Amniotic stem cell (primary cell): ENCODE results near the gene TEX13C.
"Not testable (repeated sequence)": the region's sequence is repeated elsewhere in the genome, so short reads cannot be mapped to it uniquely, and the experiment has no call there.

Experiments used
- DNase-seq: peaks from one replicate; lab custom pipeline; 2025; lab: John Stamatoyannopoulos, UW

TEX13C gene

DNA sequence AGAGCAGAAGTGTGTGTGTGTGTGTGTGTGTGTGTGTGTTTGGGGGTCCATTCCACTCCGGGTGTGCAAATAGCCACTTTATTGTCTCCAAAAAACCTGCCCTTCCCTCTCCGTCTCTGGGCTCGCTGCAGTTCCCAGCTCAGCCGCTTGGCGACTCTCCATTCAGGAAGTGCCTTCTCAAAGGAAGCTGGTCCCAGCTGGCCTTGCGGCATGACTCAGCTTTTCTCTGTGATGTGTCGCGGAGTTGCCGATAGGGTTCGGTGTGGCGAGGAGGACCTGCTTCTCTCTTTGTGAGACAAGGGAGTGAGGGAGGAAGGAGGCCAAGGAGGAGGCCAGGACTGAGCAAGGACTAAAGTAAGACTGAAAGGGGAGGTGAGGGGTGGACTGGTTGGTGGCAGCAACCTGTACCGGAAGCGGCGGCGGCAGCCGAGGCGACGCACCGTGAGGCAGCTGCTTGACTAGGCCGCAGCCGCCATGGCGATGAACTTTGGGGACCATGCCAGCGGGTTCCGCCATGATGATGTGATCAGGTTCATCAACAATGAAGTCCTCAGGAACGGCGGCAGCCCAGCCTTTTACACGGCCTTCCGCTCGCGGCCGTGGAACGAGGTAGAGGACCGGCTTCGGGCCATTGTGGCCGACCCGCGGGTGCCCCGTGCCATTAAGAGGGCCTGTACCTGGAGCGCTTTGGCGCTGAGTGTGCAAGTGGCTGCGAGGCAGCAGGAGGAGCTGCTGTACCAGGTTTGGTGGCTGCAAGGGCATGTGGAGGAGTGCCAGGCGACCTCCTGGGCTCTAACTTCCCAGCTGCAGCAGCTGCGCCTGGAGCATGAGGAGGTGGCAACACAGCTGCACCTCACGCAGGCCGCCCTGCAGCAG, at the start of gene TEX13C:
Gene TEX13C, plus strand, starts transcription at position 226 of the 876 bp plus-strand sequence. Its CDS starts 249 bp downstream, at position 475.
- DNase-seq, result no peak

DNA sequence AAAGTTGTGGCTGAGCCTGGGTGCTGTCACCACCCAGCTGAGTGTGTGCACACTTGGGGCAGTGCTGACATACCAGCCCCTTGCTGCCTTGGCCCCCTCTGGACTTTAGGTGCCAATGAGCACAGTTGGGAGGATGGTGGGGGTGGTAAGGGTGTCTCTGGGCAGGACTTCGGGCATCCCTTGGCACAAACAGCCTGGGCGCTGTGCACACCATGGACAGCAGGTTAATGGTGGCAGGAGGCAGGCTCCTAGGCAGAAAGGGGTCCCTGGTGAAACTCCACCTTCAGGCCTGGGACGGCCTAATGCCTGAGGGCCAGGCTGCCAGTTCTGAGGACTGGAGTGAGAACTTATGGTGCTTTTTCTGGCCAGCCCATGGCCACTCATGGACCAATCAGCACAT, 32.4 kb upstream of the TEX13C start:
- no peak for DNase-seq

DNA sequence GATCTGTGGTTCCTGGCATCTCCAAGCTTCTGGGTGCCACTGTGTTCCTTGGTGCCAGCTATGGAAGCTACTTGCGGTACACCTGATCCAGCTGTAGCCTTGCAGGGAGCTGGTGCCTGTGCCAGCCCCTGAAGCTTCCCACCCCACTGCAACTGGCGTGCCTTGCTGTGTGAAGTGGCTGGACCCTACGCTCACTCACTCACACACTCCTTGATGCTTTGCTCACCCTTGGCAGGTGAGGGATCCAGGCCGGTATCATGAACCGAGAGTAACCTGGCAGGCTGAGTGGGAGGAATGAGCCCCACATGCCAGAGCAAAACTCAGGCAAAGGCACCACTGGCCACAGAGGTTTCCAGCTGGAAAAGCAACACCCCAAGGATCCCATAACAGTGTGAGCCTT, 31.3 kb upstream of the TEX13C start:
- DNase-seq, result no peak

DNA sequence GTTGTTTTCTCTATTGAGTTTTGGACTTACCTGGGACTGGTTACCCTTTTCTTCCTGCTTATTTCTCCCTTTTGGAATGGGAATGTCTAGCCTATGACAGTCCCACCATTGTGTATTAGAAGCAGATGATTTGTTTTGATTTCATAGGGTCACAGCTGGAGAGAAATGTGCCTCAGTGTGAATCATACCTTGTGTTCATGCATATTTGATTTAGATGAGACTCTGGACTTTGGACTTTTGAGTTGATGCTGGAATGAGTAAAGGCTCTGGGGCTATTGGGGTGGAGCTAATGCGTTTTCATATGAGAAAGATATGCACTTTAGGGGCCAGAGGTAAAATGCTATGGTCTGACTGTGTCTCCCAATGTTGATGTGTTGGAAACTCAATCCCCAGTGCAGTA, 30.5 kb upstream of the TEX13C start:
- DNase-seq, result no peak

DNA sequence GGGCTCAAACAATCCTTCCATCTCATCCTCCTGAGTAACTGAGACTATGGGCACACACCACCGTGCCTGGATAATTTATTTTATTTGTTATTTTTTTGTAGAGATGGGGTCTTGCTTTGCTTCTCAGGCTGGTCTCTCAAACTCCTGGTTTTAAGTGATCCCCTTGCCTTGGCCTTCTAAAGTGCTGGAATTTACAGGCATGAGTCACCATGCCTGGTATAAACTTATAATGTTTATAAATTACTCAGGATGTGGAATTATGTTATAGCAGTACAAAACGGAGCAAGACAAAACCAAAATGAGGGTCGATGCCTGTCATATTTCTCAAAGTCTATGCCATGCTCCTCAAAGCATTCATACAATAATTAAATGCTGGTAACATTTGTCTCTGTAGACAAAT, 29.8 kb upstream of the TEX13C start:
- no peak for DNase-seq

DNA sequence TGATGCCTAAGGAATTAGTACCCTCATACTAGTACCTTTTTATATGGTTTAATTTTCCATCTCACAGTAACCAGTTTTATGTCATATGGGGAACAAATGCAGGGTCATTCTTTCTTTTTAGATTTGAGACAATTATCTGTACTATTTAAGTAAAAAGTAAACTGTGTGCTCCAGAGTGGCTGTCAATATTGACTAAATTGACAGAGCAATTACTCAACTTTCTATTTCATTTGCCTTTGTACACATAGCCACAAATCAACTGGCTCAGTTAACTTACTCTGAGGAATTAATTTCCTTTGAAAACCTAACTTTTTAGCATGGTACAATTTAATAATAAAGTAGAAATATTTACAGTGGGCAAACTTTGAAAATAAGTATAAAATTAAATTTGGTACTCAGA, 28.5 kb upstream of the TEX13C start:
- DNase-seq, result no peak

DNA sequence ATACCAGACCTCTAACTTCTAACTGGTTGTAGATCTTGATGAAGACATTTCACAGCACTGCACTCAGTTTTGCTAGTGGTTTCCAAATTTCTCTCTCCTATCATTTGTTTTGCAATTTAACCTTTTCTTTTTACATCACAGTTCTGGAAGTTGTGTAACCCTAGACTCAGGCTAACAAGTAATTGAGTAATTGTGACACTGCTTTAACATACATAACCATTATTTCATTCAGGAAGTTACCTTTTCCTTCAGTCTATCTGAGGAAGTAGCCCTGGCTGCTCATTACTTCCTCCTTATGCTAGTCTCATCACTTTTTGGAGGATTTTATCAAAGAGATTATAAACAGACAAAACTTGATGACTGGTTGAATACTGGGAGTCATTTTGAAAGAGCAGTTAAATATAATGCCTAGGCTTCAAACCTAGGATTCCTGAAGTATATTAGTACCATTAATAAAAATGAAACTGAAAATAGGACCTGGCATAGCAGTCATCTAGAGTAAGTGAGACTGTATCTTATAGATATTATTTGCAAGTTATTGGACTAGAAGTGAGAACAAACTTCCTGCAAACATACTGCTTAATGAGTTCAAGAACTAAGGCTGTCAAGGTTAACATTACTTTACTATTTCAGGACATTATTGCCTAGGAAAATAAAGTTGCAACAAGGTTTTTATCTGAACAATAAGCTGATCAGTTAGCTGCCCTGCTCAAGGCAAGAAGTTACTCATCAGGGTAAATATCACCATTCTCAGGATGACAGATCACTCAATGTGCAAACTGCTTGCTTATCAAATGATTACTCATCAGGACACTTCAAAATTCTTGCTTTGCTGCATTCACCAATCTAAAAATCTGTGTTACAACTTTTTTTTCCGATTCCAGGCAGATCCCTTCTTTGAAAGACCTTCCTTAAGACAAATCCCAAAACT, 25.6 kb upstream of the TEX13C start:
- DNase-seq, result no peak

DNA sequence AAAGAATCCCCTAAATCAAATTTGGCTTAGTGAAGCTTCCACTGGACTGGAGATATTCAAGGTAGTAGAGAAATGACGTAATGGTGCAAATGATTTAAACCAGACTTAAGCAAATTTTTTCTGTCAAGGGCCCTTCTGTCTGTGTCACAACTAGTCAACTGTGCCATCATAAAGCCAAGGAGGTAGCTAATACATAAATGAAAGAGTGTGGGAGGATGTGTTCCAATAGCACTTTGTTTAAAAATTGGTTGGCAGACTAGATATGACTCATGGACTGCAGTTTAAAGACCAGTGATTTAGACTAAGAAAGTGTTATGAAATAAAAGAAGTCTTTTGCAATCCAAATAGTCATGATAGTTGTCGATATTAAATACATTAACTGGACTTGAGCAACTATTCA, 24.3 kb upstream of the TEX13C start:
- no peak for DNase-seq

DNA sequence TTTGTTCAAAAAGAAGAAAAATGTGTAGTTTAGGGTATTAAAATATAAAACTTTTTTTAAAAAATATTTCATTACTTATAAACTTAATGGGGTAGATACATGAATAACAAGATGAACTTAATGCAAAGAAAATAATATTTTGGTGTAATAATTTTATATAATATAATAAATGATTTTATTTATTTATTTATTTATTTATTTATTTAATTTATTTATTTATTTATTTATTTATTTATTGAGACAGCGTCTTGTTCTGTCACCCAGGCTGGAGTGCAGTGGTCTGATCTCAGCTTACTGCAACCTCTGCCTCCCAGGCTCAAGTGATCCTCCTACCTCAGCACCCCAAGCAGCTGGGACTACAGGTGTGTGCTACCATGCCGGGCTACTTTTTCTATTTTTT, 20.8 kb upstream of the TEX13C start:
- DNase-seq, result no peak

DNA sequence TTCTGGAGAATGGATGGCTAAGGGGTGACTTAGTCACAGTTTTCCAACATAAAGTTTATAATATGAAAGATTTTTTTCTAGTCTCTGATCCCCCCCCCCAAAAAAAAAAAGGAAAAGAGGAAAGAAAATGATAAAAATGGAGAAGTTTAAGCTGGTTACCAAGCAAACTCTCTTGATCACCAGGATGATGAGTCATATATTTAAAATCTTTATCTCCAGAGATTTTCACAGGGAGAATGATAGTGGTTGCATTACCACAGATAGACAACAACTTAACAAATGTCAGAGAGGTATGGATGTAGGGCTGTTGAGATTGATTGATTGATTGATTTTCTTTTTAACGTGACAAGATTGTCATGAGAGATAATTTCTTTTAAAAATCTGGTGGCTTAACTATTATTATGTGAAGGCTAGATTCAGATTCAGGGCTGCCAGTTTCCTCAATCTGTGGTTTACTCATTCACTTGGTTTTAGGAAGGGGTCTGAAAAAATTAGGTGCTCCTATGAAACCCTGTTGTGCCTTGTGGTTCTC, 13.3 kb upstream of the TEX13C start:
- no peak for DNase-seq

DNA sequence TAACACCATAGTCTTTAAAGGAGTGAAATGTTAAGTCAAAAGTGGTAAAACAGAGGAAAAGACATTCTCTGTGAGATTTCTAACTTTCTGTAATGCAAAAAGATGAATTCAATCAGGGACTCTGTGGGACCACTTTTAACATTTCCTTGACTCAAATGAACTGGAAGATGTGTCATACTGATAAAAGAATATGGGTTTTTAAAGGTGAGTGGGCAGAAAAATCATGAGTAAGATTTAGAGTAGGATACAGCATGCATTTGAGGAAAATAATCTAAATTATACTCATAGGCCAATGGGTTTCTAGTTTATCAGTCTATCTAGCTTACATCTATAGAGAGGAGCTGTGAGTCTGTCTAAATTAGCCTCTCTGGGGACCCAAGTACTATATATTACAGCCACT, 11.0 kb upstream of the TEX13C start:
- DNase-seq, result no peak

DNA sequence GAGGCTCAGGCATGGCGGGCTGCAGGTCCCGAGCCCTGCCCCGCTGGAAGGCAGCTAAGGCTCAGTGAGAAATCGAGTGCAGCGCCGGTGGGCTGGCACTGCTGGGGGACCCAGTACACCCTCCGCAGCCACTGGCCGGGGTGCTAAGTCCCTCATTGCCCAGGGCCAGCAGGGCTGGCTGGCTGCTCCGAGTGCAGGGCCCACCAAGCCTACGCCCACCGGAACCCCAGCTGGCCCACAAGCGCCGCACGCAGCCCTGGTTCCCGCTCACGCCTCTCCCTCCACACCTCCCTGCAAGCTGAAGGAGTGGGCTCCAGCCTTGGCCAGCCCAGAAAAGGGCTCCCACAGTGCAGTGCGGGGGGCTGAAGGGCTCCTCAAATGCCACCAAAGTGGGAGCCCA, 505 bp upstream of the TEX13C start:
- DNase-seq, result not testable (repeated sequence)

DNA sequence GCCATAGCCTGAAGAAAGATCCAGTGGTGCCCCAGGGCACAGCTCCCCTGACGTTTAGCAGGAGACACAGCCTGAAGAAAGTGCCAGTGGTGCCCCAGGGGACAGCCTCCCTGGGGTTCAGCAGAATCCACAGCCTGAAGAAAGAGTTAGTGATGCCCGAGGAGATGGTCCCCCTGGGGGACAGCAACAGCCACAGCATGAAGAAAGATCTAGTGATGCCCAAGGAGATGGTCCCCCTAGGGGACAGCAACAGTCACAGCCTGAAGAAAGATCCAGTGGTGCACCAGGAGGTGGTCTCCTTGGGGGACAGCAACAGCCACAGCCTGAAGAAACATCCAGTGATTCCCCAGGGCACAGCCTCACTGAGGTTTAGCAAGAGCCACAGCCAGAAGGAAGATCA, 2.8 kb downstream of the TEX13C start:
- DNase-seq, result no peak

DNA sequence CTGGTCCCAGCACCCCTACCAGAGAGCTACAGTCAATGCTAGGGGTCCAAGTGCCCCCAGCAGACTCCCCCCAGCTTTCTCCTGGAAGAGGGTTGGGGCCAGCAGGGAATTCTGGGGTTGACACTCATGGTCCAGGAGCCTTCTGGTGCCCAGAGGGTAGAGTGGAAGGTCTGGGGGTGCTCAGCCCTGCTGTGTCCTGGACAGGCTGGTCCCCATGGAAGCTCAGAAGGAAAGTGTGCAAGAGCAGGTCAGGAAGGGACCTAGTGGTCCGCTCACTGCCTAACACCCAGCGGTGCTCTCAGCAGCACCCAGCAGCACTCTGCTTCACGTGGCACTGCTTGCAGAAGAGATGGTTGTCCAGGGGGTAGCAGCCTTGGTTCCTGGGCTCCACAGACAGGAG, 6.9 kb downstream of the TEX13C start:
- DNase-seq, result no peak

DNA sequence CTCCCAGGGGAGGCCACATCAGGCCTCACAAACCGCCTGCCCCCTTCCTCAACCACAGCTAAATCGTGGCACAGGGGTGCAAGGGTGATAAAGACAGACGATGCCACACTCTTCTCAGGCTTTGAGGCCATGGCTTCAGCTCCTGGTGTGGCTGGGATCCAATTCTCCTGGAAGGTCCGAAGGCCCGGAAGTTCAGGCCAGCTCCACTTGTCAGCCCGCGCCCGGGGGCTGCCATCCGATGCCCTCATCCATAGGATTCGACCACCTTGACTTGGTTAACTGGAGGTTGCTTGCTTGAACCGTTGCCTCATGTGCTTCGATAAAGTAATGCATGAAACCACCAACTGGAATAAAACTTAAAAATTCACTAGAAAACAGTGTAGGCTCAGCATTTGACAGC, 8.2 kb downstream of the TEX13C start:
- no peak for DNase-seq

DNA sequence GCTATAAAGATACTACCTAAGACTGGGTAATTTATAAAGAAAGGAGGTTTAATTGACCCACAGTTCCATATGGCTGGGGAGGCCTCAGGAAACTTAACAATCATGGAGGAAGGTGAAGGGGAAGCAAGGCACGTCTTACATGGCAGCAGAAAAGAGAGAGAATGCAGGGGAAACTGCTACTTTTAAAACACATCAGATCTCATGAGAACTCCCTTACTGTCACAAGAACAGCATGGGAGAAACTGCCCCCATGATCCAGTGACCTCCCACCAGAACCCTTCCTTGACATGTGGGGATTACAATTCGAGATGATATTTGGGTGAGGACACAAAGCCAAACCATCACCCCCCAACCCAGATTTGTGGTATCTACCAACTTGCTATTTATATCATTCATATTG, 13.9 kb downstream of the TEX13C start:
- no peak for DNase-seq

DNA sequence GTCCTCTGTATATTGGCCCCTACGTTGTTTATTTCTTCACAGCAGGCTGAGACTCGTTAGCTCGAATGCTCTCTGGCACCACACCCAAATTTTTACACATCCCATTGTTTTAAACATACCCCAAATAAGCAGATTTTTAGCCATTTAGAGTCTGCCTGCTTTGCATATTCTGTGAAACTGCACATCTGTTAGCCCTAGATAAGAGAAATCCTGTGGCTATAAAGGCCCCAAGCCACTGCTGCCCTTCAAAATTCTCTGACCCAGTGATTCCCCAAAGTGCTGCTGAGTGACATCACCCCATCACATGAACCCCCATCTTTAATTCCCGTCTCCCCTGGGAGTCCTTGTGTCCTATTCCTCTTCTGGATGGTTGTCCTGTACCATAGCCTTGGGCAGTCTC, 20.8 kb downstream of the TEX13C start:
- DNase-seq, result no peak

DNA sequence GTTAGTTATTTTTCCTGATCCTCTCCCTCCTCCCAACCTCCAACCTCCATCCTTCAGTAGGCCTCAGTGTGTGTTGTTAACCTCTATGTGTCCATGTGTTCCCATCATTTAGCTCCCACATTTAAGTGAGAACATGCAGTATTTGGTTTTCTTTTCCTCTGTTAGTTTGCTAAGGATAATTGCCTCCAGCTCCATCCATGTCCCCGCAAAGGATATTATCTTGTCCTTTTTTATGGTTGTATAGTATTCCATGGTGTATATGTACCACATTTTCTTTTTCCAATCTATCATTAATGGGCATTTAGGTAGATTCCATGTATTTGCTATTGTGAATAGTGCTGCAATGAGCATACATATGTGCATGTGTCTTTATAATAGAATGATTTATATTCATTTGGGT, 54.5 kb downstream of the TEX13C start:
- DNase-seq, result no peak
